ENCODE data around the gene P2RX3. TPM values are rescaled to one million over a fixed set of nuclear protein-coding genes. Genes with fewer than 3 reads are reported as not detected.

P2RX3 gene
- total RNA-seq, 4 donors from 2014 or later: not detected

GRCh38 chr11:57320719-57321387, 17.3 kb upstream of the P2RX3 start:
- 39% methylated on average over 2 of the region's 2 CpGs for WGBS
- H3K9me3 ChIP-seq: no peaks in the 10 kb centered on the region
- H3K36me3 ChIP-seq: peaks cover 38% of the 10 kb centered on the region
- TF ChIP-seq POLR2AphosphoS5 (IDR thresholded peaks at IDR 0.05) (no peak), CTCF (IDR thresholded peaks at IDR 0.05) (no peak), EP300 (IDR thresholded peaks at IDR 0.05) (no peak), POLR2A (IDR thresholded peaks at IDR 0.05) (no peak)
- peaks cover 86% of the 10 kb centered on the region for H3K4me1 ChIP-seq
- no peaks in the 10 kb centered on the region for H3K27me3 ChIP-seq
- DNase-seq (ENCODE audit: low spot score in 2 of 2): no peak
- peak overlapping the region; percentile 100 for H3K27ac ChIP-seq
- H3K4me3 ChIP-seq: peak overlapping the region; percentile 95

- no peak for TF ChIP-seq POLR2AphosphoS5 (IDR thresholded peaks at IDR 0.05)
- no peak for TF ChIP-seq EP300 (IDR thresholded peaks at IDR 0.05)
- TF ChIP-seq CTCF (IDR thresholded peaks at IDR 0.05): no peak
- TF ChIP-seq POLR2A (IDR thresholded peaks at IDR 0.05): no peak
- no peaks in the 10 kb centered on the region for H3K9me3 ChIP-seq
- H3K27me3 ChIP-seq: no peaks in the 10 kb centered on the region
- peaks cover 86% of the 10 kb centered on the region for H3K4me1 ChIP-seq
- DNase-seq (ENCODE audit: low spot score in 2 of 2): peak in 1 of 2 donors; percentile 79
- peak overlapping the region; percentile 95 for H3K4me3 ChIP-seq
- peaks cover 34% of the 10 kb centered on the region for H3K36me3 ChIP-seq
- 34% methylated on average over 6 of the region's 6 CpGs for WGBS
- peak overlapping the region; percentile 100 for H3K27ac ChIP-seq
These were observed 16.5 kb upstream of the P2RX3 start for GRCh38 chr11:57321388-57322255.

- WGBS: 10% methylated on average over 13 of the region's 13 CpGs
- Histone ChIP-seq H3K4me3 (peak overlapping the region; percentile 95), H3K27ac (peak overlapping the region; percentile 100), H3K4me1 (peaks cover 79% of the 10 kb centered on the region), H3K36me3 (peaks cover 34% of the 10 kb centered on the region), H3K9me3 (no peaks in the 10 kb centered on the region), H3K27me3 (no peaks in the 10 kb centered on the region)
- TF ChIP-seq POLR2AphosphoS5 (IDR thresholded peaks at IDR 0.05) (peak in 1 of 3 donors; percentile 31), EP300 (IDR thresholded peaks at IDR 0.05) (no peak), POLR2A (IDR thresholded peaks at IDR 0.05) (peak in 1 of 2 donors; percentile 44)
- DNase-seq (ENCODE audit: low spot score in 2 of 2): peak; percentile 97
These were observed 15.6 kb upstream of the P2RX3 start for GRCh38 chr11:57322256-57323166.

GRCh38 chr11:57323167-57323854, 14.8 kb upstream of the P2RX3 start:
- Histone ChIP-seq H3K27ac (peak overlapping the region; percentile 100), H3K4me3 (peak overlapping the region; percentile 95), H3K36me3 (peaks cover 32% of the 10 kb centered on the region), H3K9me3 (no peaks in the 10 kb centered on the region), H3K27me3 (no peaks in the 10 kb centered on the region), H3K4me1 (peaks cover 71% of the 10 kb centered on the region)
- 34% methylated on average over 3 of the region's 3 CpGs for WGBS
- TF ChIP-seq POLR2A (IDR thresholded peaks at IDR 0.05) (no peak), CTCF (IDR thresholded peaks at IDR 0.05) (no peak), EP300 (IDR thresholded peaks at IDR 0.05) (no peak), POLR2AphosphoS5 (IDR thresholded peaks at IDR 0.05) (no peak)
- no peak for DNase-seq (ENCODE audit: low spot score in 2 of 2)

- H3K27ac ChIP-seq: peak overlapping the region; percentile 100
- no peaks in the 10 kb centered on the region for H3K9me3 ChIP-seq
- TF ChIP-seq CTCF (IDR thresholded peaks at IDR 0.05) (no peak), EP300 (IDR thresholded peaks at IDR 0.05) (no peak), POLR2A (IDR thresholded peaks at IDR 0.05) (no peak), POLR2AphosphoS5 (IDR thresholded peaks at IDR 0.05) (no peak)
- H3K36me3 ChIP-seq: peaks cover 30% of the 10 kb centered on the region
- peak in 1 of 2 donors; percentile 73 for DNase-seq (ENCODE audit: low spot score in 2 of 2)
- peak overlapping the region; percentile 95 for H3K4me3 ChIP-seq
- WGBS: 10% methylated on average over 9 of the region's 9 CpGs
- H3K4me1 ChIP-seq: peaks cover 66% of the 10 kb centered on the region
- no peaks in the 10 kb centered on the region for H3K27me3 ChIP-seq
These were observed 14.3 kb upstream of the P2RX3 start for GRCh38 chr11:57323855-57324153.
